Measurements from ENCODE around the gene EFNA3.

EFNA3 gene

GRCh38 chr1:155091071-155092051 is 12.7 kb downstream of the EFNA3 start:
- no peak overlapping the region for H3K4me3 ChIP-seq (replicated peaks; ENCODE audit: low read depth, low read length)
- DNase-seq (ENCODE audit: low read depth) = peak; percentile 76
- TF ChIP-seq CTCF (IDR thresholded peaks at IDR 0.05; ENCODE audit: low read length, missing control alignments) = peak; percentile 91

GRCh38 chr1:155092131-155092530 is 13.5 kb downstream of the EFNA3 start:
- no peak for TF ChIP-seq CTCF (IDR thresholded peaks at IDR 0.05; ENCODE audit: low read length, missing control alignments)
- H3K4me3 ChIP-seq (replicated peaks; ENCODE audit: low read depth, low read length) = no peak overlapping the region
- no peak for DNase-seq (ENCODE audit: low read depth)

GRCh38 chr1:155092641-155093040 is 14.0 kb downstream of the EFNA3 start:
- no peak for DNase-seq (ENCODE audit: low read depth)
- TF ChIP-seq CTCF (IDR thresholded peaks at IDR 0.05; ENCODE audit: low read length, missing control alignments) = no peak
- H3K4me3 ChIP-seq (replicated peaks; ENCODE audit: low read depth, low read length) = no peak overlapping the region

- peak; percentile 54 for TF ChIP-seq CTCF (IDR thresholded peaks at IDR 0.05; ENCODE audit: low read length, missing control alignments)
- H3K4me3 ChIP-seq (replicated peaks; ENCODE audit: low read depth, low read length) = no peak overlapping the region
- DNase-seq (ENCODE audit: low read depth) = peak; percentile 68
Measured at GRCh38 chr1:155093911-155094621, 15.4 kb downstream of the EFNA3 start.

GRCh38 chr1:155094622-155094948 is 15.9 kb downstream of the EFNA3 start:
- no peak for DNase-seq (ENCODE audit: low read depth)
- TF ChIP-seq CTCF (IDR thresholded peaks at IDR 0.05; ENCODE audit: low read length, missing control alignments) = no peak
- no peak overlapping the region for H3K4me3 ChIP-seq (replicated peaks; ENCODE audit: low read depth, low read length)

- no peak overlapping the region for H3K4me3 ChIP-seq (replicated peaks; ENCODE audit: low read depth, low read length)
- no peak for DNase-seq (ENCODE audit: low read depth)
- no peak for TF ChIP-seq CTCF (IDR thresholded peaks at IDR 0.05; ENCODE audit: low read length, missing control alignments)
Measured at GRCh38 chr1:155099331-155099730, 20.7 kb downstream of the EFNA3 start.

Measured in fibroblast of pulmonary artery (primary cell).